K562 (cell line): Measurements from ENCODE around the gene CSNK1G1. TPM values are rescaled to one million over a fixed set of nuclear protein-coding genes. Genes with fewer than 3 reads are reported as not detected.

ENCODE experiments used
- ARID3A ChIP-seq: IDR thresholded peaks from 2 replicates; pipeline ENCODE4 v1.6.1; 2012; ENCODE audit warnings: low read depth, low read length, improper control_type of control experiment, borderline replicate concordance
- CREB3 ChIP-seq: fragments of 450-650 bp; conservative IDR thresholded peaks from 2 replicates; pipeline ENCODE4 v1.6.1; 2016; ENCODE audit warnings: missing genetic modification characterization, low read depth, mild to moderate bottlenecking, missing compliant biosample characterization, moderate library complexity
- FOXP4 ChIP-seq: sonication (generic); formaldehyde crosslinking; IDR thresholded peaks from 2 replicates; pipeline ENCODE4 v1.8.0; 2022; ENCODE audit warnings: mild to moderate bottlenecking, missing genetic modification reagents, borderline replicate concordance
- HDAC2 ChIP-seq: fragments of 450-650 bp; IDR thresholded peaks from 2 replicates; pipeline ENCODE4 v1.6.1; 2016; ENCODE audit warnings: mild to moderate bottlenecking
- HNRNPL ChIP-seq: fragments of 200-400 bp; formaldehyde crosslinking; IDR thresholded peaks from 2 replicates; pipeline ENCODE4 v1.6.1; 2017; ENCODE audit warnings: low read depth, mild to moderate bottlenecking, low read length
- ID3 ChIP-seq, 2 experiments: fragments of 250-450 bp in 1 of 2; fragments of 450-650 bp in 1 of 2; sonication (Bioruptor Pico) in 1 of 2; IDR thresholded peaks; 2 replicates each; pipeline versions ENCODE4 v1.6.1 to v1.8.0; 2016 to 2021; ENCODE audit warnings: mild to moderate bottlenecking in 2 of 2, moderate library complexity in 2 of 2, missing compliant biosample characterization in 1 of 2, missing genetic modification characterization in 1 of 2
- MCM2 ChIP-seq: fragments of 450-650 bp; IDR thresholded peaks from 2 replicates; pipeline ENCODE4 v1.6.1; 2017; ENCODE audit warnings: low read depth, mild to moderate bottlenecking
- RBM39 ChIP-seq: fragments of 200-400 bp; formaldehyde crosslinking; optimal IDR thresholded peaks from 2 replicates; pipeline ENCODE3; 2018; ENCODE audit warnings: low read depth, low read length
- TSC22D4 ChIP-seq: fragments of 450-650 bp; IDR thresholded peaks from 2 replicates; pipeline ENCODE4 v1.6.1; 2016; ENCODE audit warnings: missing genetic modification characterization, missing biosample characterization, control low read depth
- ZBTB2 ChIP-seq: fragments of 450-650 bp; IDR thresholded peaks from 2 replicates; pipeline ENCODE4 v1.6.1; 2016; ENCODE audit warnings: antibody characterized with exemption
- ZNF395 ChIP-seq: fragments of 200-800 bp; sonication (Bioruptor generic); IDR thresholded peaks from 2 replicates; pipeline ENCODE4 v1.6.1; 2017; ENCODE audit warnings: missing genetic modification characterization, missing compliant biosample characterization
- ZNF586 ChIP-seq: fragments of 450-650 bp; formaldehyde crosslinking; conservative IDR thresholded peaks from 2 replicates; pipeline ENCODE4 v1.4.0; 2020; ENCODE audit warnings: mild to moderate bottlenecking, moderate library complexity
- ZNF592 ChIP-seq: fragments of 450-650 bp; IDR thresholded peaks from 2 replicates; pipeline ENCODE4 v1.6.1; 2017; ENCODE audit warnings: antibody characterized with exemption, mild to moderate bottlenecking
- polyA plus RNA-seq, 8 experiments: library from polyadenylated mRNA; depleted of rRNA in 4 of 8; stranded (reverse) in 5 of 8; unstranded in 3 of 8; fragments of >200 nt; fragmentation: Nextera tagmentation in 2 of 8; fragmentation: Illumina TruSeq in 1 of 8; extraction: Ambion mirVana in 2 of 8; extraction: Trizol in 1 of 8; gene quantifications; 2 replicates each; pipeline versions ENCODE4 v1.2.1 to v1.2.3, GENCODE V29; 2011 to 2014; ENCODE audit warnings: inconsistent platforms in 1 of 8, missing spikeins in 1 of 8
- total RNA-seq, 7 experiments: library from RNA; depleted of rRNA in 6 of 7; stranded (reverse); fragments of >200 nt in 6 of 7; fragmentation: Illumina TruSeq in 2 of 7; extraction: Trizol in 2 of 7; gene quantifications; 2 replicates each; pipeline versions ENCODE4 v1.2.1 to v1.2.3, GENCODE V29; 2011 to 2021; ENCODE audit warnings: low replicate concordance in 1 of 7

Gene CSNK1G1
- total and polyA plus RNA-seq, 9 of the 15 experiments (the other 6 are each of a cell fraction or from before 2014, with no cell fraction given), result 4.5 to 18.5 (median 9.5) TPM

- TF ChIP-seq ZBTB2, result peak; percentile 84
- peak; percentile 88; the same call in 1 of the 2 replicates for TF ChIP-seq HDAC2
- TF ChIP-seq MCM2, result no peak
- no peak for TF ChIP-seq ZNF586
- no peak for TF ChIP-seq TSC22D4 (tag)
- TF ChIP-seq ZNF592, result peak; percentile 83
- no peak for TF ChIP-seq ID3 (CRISPR knock-in tag; IDR thresholded peaks at IDR 0.05)
- peak; percentile 93 for TF ChIP-seq ID3 (tag; IDR thresholded peaks at IDR 0.05)
- TF ChIP-seq HNRNPL, result no peak
- TF ChIP-seq CREB3 (tag), result no peak
- TF ChIP-seq ARID3A, result no peak
- 0 out of 2 replicates have a peak, but pooled peaks have one; percentile 84 for TF ChIP-seq FOXP4 (CRISPR knock-in tag)
- peak; percentile 78 for TF ChIP-seq RBM39
- TF ChIP-seq ZNF395, result peak; percentile 71; the same call in 1 of the 2 replicates
Observed at GRCh38 chr15:64387562-64388168, 31.7 kb upstream of the CSNK1G1 start, which contains the start of gene TRIP4 (continued).
